HG03558 (cell line): ENCODE results near the gene BCL6B.
"Not testable (repeated sequence)": the region's sequence is repeated elsewhere in the genome, so short reads cannot be mapped to it uniquely, and the experiment has no call there.

Experiments
- ATAC-seq: cut with Tn5 transposase; IDR thresholded peaks from one replicate; pipeline ENCODE4 v1.9.1; 2021; ENCODE audit warnings: moderate number of reproducible peaks; ENCODE audit not compliant: unreplicated experiment; ENCODE audit errors: extremely low read depth

Gene BCL6B

GRCh38 chr17:7025245-7025644 is 2.4 kb downstream of the BCL6B start:
- no peak for ATAC-seq

- no peak for ATAC-seq
Measured at GRCh38 chr17:7026471-7027115, 3.7 kb downstream of the BCL6B start.

- ATAC-seq, result no peak
Measured at GRCh38 chr17:7027335-7027734, 4.5 kb downstream of the BCL6B start.

GRCh38 chr17:7029096-7029495 is 6.2 kb downstream of the BCL6B start:
- ATAC-seq, result no peak

GRCh38 chr17:7029659-7030058 is 6.8 kb downstream of the BCL6B start:
- ATAC-seq, result no peak

- ATAC-seq, result no peak
Measured at GRCh38 chr17:7034955-7035590, 12.2 kb downstream of the BCL6B start.

GRCh38 chr17:7035591-7036368 is 12.9 kb downstream of the BCL6B start, which contains the start of gene SLC16A13:
TSS of gene SLC16A13 (plus strand) at chr17:7036015. CDS start at chr17:7036383, 368 bp downstream.
- peak; percentile 63 for ATAC-seq

- no peak for ATAC-seq
Measured at GRCh38 chr17:7038025-7038862, 15.4 kb downstream of the BCL6B start.

- ATAC-seq, result no peak
Measured at GRCh38 chr17:7039832-7040231, 17.0 kb downstream of the BCL6B start.

GRCh38 chr17:7041607-7042500 is 19.0 kb downstream of the BCL6B start:
- no peak for ATAC-seq

GRCh38 chr17:7042501-7043181 is 19.8 kb downstream of the BCL6B start:
- no peak for ATAC-seq

GRCh38 chr17:7043182-7043496 is 20.3 kb downstream of the BCL6B start:
- ATAC-seq, result no peak

GRCh38 chr17:7043497-7044198 is 20.8 kb downstream of the BCL6B start, which contains the start of gene SLC16A11:
TSS of gene SLC16A11 (minus strand) at chr17:7044092. CDS start at chr17:7043513, 579 bp downstream.
- ATAC-seq, result no peak

- no peak for ATAC-seq
Measured at GRCh38 chr17:7045492-7046126, 22.8 kb downstream of the BCL6B start.

- no peak for ATAC-seq
Measured at GRCh38 chr17:7046127-7046724, 23.4 kb downstream of the BCL6B start.

GRCh38 chr17:7046725-7047397 is 24.0 kb downstream of the BCL6B start:
- ATAC-seq, result not testable (repeated sequence)

- ATAC-seq, result no peak
Measured at GRCh38 chr17:7047566-7047965, 24.7 kb downstream of the BCL6B start.
